SKM-1 (cell line): ENCODE results near the gene NOL4L.

Experiments
- DNase-seq: peaks from one replicate; lab custom pipeline; 2025; ENCODE audit not compliant: unreplicated experiment; lab: John Stamatoyannopoulos, UW

The NOL4L gene

GRCh38 chr20:32563311-32564272, 21.5 kb downstream of the NOL4L start:
- no peak for DNase-seq

DNA sequence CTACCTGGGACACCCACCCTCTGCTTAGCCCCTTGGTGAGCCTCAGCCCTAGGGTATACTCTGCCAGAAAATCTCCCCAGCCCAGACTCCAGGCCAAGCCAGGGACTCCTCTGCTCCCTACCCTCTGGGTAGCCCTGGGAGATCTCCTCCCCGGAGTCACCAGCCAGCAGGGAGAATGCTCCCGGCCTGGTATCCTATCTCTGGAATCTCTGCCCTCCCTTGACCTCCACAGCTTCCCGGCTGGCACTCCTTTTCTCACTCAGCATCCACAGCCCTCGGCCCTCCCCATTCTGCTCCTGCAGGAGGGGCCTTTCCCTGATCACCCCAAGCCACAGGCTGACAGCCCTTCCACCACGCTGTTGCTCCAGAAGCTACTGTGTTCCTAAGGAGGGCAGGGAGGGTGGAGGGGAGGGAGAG, 22.6 kb downstream of the NOL4L start:
- no peak for DNase-seq

GRCh38 chr20:32560989-32561830, 23.9 kb downstream of the NOL4L start:
- DNase-seq, result no peak

DNA sequence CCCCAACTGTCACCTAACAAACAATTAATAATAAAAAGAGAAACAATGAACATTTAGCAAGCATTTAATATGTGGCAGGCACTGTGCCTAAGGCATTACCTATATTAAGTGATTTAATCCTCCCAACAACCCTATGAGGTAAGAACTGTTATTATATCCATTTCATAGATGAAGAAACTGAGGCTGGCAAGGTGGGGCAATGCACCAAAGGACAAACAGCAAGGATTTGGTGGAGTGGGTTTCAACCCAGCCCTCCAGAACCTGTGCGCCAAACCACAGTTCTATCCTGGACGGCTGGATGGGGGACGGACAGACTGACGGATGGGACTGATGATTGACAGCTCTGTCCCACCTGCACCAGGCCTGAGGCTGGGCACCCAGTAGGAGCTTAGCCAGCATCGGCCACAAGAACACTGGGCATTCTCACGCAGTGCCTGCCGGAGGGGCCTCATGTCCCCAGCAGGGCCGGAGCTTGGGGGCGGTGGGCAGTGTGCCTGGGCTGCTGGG, 24.6 kb downstream of the NOL4L start:
- no peak for DNase-seq

- DNase-seq, result no peak
These were observed 25.3 kb downstream of the NOL4L start for GRCh38 chr20:32559753-32560380.

DNA sequence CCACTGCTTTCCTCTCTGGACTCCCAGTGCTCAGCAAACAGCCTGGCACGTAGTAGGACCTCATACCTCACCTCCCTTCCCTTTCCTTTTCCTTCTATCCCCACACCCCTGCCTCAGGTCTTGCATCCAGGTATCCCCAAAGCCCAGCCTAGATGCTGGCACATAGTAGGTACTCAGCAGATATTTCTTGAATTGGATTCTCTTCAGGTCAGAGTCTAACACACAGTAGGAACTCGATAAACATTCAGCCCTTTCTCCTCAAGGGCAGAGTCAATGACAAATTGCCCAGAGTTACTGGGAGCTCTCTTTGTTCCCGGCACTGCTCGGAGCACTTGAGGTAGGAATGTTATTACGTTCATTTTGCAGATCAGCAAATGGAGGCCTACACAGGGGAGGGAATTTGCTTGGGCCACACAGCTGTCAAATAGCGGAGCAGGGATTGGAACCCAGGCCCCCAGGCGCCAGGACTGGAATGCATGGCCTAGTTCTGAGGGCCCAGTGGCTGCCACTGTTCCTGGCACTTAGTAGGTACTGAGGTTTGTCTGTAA, 25.9 kb downstream of the NOL4L start:
- no peak for DNase-seq

DNA sequence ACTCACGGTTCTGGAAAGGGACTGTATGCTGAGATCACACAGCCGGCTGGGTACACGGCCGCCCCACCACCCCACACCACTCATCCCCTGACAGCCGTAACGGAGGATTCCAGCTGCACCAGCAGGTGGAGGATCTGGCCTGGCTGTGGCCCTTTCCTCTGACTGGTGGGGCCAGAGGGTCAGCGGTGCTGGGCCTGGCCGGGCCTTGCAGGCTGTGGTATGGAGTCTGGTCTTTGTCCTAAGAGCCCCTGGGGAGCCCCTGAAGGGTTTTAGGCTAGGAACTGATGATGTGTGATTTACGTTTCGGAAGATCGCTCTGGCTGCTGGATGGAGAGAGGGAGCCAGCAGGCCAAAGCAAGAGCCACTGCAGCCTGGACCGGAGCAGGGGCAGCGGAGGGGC, 26.6 kb downstream of the NOL4L start:
- DNase-seq, result no peak

- no peak for DNase-seq
These were observed 27.8 kb downstream of the NOL4L start for GRCh38 chr20:32557319-32557718.

DNA sequence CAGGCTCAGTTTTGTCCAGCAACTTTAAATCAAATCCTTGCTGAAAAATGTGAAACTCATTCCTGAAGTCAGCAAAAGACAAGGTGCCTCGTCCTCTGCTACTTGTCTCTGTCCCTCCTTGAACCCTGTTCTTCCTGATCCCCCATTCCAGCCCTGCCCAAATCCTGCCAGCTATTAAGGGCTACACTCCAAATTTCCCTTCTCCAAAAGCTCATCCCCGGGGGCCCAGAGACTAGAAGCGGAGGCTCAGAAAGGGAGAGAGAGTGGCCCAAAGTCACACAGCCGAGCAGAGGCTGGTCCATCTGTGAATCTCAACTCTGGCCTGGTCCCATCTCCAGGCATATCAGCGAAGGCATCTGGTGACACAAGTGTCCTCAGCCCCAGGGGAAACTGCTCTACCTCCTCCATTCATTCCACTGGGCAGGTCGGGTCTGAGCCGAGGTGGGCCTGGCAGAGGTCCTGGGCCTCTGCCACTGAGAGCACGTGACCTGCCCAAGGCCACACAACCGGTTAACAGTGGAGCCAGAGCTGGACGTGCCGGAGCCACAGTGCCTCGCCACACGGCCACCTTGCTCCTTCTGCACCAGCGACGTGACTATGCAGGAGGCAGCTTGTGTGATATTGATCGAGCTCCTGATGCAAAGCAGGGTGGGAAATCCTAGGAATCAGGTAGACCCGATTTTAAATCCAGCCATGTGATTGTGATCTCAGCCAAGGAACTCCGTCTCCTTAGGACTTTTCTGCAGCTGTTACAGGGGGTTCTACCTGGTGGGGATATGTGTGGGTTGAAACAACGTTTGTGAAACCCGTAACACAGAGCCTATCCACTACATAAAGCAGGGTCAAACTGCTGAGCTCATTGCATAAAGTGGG, 28.6 kb downstream of the NOL4L start:
- DNase-seq, result no peak

DNA sequence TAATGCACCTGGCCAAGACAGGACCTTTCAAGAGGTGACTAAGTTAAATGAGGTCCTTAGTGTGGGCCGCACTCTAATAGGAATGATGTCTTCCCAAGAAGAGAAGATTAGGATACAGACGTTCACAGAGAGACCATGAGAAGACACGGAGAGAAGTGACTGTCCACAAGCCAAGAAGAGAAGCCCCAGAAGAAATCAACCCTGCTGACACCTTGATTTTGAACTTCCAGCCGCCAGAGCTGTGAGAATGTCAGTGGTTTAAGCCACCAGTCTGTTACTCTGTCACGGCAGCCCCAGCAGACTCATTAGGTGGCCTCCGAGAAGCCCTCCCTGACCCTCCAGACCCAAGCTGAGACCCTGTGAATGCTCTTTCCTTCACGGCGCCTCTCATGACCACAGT, 29.5 kb downstream of the NOL4L start:
- DNase-seq, result no peak

- no peak for DNase-seq
These were observed 30.2 kb downstream of the NOL4L start for GRCh38 chr20:32554965-32555289.

- no peak for DNase-seq
These were observed 31.5 kb downstream of the NOL4L start for GRCh38 chr20:32553618-32554017.

- no peak for DNase-seq
These were observed 33.4 kb downstream of the NOL4L start for GRCh38 chr20:32551693-32552092.

DNA sequence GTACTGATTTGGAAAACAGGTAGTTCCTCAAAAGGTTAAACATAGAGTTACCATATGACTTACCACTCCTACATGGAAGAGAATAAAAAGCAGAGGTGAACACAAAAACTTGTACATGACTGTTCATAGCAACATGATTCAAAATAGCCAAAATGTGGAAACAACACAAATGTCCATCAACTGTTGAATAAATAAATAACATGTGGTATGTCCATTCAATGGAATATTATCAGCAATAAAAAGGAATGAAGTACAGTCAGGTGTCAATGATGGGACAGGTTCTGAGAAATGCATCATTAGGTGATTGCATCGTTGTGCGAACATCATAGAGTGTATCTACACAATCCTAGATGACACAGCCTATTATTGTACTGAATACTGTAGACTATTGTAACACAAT, 35.3 kb downstream of the NOL4L start:
- DNase-seq, result no peak

GRCh38 chr20:32547753-32548034, 37.4 kb downstream of the NOL4L start:
- DNase-seq, result no peak

GRCh38 chr20:32546918-32547752, 38.0 kb downstream of the NOL4L start:
- DNase-seq, result no peak

DNA sequence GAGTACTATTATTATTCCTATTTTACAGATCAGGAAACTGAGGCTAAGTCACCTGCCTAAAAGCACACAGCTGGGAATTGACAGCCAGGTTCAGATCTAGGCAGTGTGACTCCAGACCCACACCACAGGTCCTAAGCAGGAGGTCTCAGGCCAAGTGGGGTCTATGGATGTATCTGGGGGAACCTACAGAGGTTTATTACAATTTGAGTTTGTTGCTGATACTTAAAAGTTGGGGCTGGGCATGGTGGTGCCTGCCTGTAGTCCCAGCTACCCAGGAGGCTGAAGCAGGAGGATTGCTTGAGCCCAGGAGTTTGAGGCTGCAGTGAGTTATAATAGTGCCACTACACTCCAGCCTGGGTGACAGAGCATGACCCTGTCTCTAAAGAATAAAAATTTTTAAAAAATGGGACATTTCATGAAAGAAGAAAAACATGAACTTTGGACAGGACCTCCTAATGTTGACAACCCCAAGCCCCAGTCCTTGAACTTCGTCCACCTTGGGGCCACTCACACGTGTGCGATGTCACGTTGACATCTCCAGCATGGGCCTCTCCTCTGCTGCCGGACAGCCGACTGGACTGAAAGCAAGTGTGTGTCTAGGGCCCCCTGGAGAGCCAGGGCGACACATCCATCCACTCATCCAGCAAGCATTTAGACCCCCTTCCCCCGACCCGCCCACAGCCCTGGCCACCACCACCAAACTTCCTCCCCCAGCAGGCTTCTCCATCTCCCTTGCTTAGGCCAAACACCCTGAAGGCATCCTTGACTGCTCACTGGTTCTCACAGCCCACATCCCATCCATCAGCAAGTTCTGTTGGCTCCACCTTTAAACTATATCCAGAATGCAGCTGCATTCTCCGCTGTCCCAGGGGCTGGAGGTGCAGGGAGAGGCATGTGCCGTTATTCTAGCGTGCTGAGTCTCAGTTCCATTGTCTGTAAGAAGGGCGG, 40.0 kb downstream of the NOL4L start:
- DNase-seq, result no peak

- no peak for DNase-seq
These were observed 40.8 kb downstream of the NOL4L start for GRCh38 chr20:32544260-32544722.
